ENCODE data around the gene SMTNL2.

GRCh38 chr17:4610656-4611055, 26.3 kb downstream of the SMTNL2 start:
- TF ChIP-seq, protein P1, sequence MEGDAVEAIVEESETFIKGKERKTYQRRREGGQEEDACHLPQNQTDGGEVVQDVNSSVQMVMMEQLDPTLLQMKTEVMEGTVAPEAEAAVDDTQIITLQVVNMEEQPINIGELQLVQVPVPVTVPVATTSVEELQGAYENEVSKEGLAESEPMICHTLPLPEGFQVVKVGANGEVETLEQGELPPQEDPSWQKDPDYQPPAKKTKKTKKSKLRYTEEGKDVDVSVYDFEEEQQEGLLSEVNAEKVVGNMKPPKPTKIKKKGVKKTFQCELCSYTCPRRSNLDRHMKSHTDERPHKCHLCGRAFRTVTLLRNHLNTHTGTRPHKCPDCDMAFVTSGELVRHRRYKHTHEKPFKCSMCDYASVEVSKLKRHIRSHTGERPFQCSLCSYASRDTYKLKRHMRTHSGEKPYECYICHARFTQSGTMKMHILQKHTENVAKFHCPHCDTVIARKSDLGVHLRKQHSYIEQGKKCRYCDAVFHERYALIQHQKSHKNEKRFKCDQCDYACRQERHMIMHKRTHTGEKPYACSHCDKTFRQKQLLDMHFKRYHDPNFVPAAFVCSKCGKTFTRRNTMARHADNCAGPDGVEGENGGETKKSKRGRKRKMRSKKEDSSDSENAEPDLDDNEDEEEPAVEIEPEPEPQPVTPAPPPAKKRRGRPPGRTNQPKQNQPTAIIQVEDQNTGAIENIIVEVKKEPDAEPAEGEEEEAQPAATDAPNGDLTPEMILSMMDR (IDR thresholded peaks at IDR 0.05; ENCODE audit: low read depth, low read length, poor library complexity, severe bottlenecking): no peak
- no peak for TF ChIP-seq EZH2phosphoT487 (IDR thresholded peaks at IDR 0.05; ENCODE audit: borderline replicate concordance, low read length)

Measured in DOHH2 (cell line).